HG02588 (cell line): ENCODE results near the gene WSCD2.

ENCODE experiments used
- ATAC-seq: cut with Tn5 transposase; IDR thresholded peaks from one replicate; pipeline ENCODE4 v1.9.1; 2021; ENCODE audit warnings: mild to moderate bottlenecking, moderate library complexity; ENCODE audit not compliant: unreplicated experiment

Gene WSCD2

DNA sequence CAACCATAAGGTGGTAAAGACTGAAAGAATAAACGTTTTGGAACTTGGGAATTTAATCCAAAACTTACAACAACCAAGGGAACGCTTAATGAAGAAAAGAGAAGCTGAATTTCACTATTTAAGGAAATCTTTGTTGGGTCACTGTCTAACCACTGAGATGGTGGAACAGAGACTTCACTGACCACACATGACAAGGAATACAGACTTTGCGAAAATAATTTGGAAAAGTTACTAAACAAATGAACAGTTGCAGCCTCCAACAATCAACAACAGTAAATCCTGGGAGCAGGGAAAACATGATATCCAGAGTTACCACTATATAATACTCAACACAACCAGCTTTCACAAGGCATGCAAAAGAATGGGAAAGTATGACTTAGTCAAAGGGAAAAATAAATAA, 131.0 kb downstream of the WSCD2 start:
- no peak for ATAC-seq

DNA sequence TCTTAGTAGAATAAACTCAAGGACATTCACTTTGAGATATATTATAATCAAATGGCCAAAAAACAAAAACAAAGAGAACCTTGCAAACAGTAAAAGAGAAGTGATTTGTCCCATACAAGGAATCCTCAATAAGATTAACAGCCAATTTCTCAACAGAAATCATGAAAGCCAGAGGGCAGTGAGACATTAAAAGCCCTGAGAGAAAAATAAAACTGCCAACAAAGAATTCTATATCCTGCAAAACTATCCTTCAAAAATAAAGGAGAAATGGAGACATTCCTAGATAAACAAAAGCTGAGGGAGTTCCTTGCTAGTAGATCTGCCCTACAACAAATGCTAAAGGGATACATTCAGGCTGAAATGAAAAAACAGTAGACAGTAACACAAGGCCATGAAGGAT, 131.9 kb downstream of the WSCD2 start:
- no peak for ATAC-seq

DNA sequence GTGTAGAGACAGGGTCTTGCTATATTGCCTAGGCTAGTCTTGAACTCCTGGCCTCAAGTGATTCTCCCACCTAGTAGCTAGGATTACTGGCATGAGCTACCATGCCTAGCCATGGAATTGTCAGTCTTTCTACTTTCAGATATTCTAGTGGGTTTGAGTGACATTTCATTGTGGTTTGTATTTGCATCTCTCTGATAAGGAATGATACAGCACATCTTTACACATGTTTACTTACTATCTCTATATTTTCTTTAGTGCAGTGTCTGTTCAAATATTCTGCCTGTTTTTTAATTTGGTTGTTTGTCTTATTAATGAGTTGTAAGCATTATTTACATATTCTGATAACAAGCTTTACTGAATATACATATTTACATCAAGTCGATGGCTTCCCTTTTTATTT, 136.4 kb downstream of the WSCD2 start:
- no peak for ATAC-seq

DNA sequence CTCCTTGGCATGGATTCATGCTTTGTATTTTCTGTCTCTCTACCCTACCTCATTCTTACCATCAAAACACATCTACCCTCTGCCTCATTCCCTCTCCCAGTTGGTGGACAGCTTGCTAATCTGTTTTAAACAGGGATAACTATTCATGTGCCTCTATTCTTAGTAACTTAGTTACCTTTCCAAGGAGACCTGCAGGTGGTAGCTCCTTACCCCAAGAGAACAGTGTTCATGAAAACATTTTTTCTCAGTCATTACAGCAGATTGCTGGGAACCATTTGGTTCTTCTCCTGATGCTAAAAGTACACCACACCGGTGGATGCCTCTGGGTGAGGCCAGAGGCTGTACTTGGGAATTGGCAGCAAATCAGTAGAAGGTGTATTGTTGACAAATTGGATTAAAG, 137.0 kb downstream of the WSCD2 start:
- ATAC-seq, result no peak

DNA sequence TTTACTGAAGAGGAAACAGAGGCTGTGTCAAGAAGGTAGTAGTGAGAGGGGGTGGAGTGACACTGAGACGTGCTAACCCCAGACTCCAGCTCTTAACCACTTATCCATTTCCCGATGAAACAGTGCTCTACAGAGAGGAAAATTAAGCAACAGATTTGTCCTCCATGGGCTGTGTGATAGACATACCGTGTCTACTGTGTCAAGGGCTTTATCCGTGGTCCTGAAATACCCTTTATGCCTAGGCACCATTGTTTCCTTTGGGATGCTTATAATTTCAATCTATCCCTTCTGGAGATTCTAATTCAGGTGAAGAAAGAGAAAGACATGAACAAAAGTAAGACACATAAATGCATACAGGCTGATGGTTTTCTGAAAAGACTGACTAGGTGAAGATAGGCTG, 138.4 kb downstream of the WSCD2 start:
- ATAC-seq, result no peak

DNA sequence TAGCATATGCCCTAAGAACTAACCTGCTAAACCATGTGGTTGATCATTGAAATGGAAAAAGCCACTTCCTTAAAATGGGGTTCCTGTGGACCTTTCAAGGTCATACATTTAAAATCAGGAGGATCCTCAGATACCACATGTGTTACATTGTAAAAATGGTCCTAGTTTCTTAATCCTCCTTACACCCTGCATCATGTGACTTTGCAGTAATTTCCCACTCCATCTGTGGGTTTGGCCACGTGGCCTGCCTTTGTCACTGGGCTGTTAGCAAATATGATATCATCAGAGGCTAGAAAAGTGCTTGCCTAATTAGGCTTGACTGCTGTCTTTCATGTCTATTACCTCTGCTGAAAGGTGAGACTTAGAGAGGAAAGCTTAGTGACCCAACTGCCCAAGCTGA, 139.3 kb downstream of the WSCD2 start:
- ATAC-seq, result no peak

DNA sequence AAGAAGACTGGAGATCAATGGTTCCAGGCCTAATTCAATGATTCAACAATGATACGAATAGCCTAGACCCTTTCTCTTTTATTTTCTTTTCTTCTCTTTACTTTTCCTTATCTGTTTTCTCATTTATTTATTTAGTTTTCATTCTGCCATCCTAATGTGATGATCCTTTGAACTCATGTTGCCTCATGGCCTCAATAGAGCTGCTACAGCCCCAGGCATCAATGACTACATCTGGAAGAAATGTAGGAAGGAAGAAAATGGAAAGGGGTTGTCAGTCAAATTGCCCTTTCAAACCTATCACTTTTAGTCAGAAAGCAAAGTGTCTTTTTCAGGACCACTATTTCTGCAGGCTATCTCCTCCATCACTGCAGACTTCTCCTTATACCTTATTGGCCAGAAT, 140.1 kb downstream of the WSCD2 start:
- ATAC-seq, result no peak

DNA sequence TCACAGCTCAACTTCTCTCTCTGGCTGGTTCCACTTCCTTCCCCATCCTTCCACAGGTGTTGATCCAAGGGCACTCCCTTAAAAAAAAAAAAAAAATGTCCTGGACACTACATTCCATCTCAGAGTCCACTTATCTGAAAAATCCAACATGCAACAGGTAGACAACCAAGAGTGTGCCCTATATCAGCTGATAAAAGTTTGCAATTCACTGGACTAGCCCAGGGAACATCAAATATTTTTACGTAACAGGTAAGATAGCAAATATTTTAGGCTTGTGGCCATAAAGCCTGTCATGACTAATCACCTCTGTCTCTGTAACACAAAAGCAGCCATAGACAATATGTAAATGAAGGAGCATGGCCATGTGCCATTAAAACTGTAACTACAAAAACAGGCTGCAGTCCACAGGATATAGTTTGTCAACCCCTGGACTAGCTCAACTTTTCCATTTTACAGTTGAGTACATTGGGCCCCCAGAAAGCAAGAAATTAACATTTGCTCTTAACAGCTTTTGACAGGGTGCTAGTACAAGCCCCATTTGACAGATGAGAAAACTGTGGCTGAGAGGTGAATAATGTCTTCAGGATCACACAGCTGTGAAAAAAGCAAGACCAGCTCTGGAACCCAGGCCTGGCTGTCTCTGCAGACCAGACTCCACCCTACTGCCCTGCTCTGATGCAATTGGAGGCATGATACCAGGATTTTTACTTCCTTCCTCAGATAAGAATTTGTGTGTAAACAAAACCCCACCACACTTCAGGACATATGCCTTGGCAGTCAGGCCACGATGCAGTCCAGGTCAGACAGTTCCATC, 141.2 kb downstream of the WSCD2 start:
- ATAC-seq, result no peak

DNA sequence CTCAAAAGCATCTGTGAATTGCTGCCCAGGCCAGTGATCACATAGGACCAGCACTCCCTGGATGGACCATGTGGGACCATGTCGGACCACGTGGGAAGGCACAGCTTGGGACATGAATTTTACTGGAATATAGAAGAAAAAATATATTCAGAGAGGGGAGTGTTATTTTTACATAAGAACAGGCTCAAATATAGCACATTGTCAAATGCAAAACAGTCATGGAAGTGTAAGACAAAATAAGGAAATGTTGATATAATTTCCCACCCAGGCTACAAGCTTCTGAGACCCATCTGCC, 141.7 kb downstream of the WSCD2 start:
- ATAC-seq, result no peak

DNA sequence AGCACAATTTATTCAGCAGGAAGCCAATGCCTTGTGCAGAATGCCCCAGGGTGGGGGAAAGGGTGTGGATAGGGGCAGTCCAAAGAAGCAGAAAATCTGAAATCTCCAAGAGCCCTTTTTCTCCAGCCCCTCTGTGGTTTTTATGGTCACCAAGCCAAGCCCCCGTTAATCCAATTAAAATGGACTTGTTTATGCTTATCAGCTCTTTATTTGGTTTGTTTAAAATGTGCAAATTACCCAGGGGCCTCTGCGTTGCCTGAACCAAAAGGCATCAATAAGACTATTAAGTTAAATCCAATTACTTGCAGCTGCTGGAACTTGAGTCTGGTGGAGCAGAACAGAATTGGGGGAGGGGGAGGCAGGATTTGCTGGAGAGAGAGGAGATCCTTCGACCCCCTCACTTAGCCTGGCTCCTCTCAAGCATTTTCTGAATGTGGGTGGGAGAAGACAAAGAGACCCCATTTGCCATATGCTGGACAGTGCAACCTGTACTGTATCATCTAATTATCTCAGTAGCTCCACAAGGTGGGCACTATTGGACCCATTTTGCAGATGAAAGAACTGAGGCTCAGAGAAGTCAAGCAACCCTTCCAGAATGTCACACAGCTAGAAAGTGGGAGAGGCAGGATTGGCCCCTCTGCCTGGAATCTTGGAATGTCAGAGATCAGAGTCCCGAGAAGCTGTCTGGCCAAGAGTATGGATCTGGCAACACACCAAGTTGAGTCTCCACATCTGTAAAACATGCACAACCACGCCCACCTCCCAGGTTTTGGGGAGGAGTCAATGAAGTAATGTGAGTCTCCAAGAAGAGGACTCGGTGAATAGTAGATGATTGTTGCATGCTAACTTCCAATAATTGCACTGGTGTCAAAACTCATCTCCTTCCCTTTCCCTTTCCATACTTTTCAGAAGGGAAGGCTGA, 143.1 kb downstream of the WSCD2 start:
- ATAC-seq, result no peak

DNA sequence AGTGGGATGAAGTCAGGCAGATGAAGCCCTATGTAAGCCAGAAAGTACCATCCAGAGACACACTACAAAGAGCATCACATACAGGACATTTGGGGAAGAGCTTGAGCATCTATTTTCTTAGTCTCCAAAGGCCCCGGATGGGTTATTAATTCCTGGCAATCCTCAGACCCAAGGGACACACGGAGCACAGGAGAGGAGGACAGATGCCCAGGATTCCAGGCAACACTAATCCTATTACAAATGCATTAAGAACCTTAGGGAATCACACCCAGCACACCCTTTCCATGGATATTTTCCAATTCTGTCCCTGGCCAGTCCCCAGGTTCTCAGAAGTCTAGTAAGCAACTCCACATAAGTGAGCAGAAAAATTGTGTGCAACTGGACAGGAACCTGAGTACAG, 144.1 kb downstream of the WSCD2 start:
- ATAC-seq, result no peak

DNA sequence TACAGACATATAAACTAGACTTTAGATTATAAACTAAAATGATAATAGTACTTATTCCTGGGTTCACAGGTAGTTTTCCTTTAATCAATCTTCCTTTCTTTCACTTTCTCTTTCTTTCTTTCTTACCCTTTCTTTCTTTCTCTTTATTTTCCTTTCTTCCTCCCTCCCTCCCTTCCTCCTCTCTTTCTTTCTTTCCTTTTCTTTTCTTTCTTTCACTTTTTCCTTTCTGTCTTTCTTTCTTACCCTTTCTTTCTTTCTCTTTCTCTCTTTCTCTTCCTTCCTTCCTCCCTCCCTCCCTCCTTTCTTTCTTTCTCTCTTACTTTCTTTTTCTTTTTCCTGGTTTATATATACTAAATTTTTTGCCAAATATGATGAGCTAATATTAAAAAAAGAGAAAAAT, 148.5 kb downstream of the WSCD2 start:
- ATAC-seq, result no peak

DNA sequence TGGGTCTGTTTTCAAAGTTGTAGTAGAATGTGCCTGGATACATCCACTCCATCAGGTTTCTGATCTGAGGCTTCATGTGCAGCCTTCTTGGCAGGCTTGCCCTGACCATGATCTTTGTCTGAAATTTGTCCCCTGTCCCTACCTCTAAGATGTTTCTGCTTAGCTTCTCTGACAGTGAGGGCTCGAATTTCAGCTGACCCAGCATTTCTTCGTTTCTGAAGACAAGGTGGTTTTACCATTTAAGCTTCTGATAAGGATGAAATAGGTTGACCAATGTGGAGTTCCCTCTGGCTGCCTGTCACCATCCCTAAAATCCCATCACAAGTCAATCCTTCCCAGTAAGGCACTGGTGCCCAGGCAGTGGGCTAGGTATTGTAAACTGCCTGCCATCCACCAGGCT, 153.1 kb downstream of the WSCD2 start:
- no peak for ATAC-seq

DNA sequence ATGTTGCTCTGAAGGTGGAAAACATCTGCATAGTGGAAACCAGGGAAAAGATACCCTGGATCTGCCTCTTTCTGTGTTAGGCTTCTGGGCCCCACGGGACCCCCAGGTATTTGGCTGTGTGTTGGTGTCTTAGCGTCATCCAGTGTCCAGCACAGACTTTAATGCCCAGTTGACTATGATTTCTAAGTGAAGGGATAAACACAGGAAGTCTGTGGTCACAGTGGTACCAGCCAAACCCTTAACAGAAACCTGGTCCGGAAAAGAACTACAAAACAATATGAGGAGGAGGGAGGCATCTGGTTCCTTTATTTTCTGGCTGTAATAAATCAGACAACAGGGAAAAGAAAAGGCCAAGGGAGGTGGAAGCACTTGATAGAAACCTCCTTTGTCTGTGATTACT, 153.6 kb downstream of the WSCD2 start:
- no peak for ATAC-seq

DNA sequence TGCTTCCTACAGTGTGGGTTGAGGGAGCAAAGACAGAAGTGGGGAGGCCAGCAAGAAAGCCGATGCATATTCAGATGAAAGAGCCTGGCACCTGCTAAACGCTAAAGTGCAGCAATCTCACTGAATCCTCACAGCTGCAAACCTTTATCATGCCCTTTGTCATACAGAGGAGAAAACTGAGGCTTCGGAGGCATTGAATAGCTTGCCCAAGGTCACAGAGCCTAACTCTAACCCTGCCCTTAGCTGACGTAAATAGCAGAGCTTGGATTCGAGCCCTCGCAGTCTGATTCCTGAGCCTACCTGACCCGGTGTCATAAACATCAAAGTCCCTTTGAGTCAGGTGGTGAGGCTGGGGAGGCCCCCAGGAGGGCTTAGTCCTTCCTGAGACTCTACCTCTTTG, 155.1 kb downstream of the WSCD2 start:
- no peak for ATAC-seq

DNA sequence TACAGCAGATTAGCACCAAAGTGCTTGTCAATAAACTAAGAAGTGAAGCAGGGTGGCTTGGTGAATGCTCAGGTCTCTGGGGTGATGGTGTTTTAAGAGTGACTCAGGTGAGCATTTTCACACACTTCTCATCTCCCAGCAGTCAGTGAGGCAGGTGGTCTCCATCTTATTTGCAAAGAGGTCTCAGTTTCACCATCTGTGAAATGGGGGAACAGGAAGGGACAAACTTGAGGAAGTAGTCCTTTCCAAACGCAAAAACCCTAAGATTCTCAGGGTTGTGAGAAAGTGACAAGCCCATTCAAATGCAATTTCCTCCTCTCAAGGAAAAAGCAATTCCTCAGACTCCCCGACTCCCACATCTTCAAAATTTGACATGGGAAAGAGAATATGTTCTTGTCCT, 155.9 kb downstream of the WSCD2 start:
- ATAC-seq, result no peak

DNA sequence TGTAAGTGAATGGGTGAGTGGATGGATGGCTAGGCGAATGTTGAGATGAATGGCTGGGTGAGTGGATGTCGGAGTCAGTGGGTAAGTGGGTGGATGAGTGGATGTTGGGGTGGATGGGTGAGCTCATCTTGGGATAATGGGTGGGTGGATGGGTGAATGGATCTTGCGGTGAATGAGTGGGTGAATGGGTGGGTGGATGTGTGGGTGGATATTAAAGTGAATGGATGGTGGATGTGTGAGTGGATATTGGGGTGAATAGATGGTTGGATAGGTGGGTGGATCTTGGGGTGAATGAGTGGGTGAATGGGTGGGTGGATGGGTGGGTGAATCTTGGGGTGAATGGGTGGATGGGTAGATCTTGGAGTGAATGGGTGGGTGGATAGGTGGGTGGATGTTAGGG, 158.1 kb downstream of the WSCD2 start:
- no peak for ATAC-seq

DNA sequence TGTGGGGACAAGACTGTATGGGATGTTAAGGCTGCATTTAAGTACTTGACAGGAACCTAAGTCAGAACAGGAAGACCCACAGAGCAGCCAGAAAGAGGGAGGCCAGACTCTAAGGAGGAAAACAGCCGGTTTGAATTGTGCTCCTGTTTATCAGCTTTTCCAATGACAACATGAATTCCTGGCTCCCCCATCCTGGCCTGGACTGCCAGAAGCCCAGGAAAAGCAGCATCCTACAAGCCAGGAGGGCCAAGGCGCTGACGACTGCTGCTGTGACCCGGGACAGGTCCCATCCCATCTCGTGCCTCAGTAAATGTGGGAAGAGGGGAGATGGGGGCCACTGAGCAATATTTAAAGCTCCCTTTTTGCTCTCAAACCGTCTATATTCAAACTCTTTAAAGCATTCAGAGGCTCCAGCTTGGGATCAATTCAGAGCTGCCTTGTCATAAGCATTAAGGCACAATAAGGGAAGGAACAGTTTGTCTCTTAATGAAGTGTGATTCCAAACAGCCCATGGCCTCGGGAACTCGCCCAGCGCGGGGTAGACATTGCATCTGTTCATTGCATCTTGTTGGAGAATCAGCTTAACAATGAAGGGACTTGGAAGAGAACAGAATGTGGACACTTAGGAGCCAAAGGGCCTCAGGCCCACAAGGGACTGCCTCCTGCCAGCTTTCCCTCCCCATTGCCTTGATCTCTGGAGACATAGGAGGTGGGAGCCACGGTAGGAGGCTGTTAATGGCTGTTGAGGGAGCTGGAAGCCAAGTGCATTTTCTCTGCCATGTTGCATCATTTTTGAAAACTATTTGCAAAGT, 160.5 kb downstream of the WSCD2 start:
- no peak for ATAC-seq

DNA sequence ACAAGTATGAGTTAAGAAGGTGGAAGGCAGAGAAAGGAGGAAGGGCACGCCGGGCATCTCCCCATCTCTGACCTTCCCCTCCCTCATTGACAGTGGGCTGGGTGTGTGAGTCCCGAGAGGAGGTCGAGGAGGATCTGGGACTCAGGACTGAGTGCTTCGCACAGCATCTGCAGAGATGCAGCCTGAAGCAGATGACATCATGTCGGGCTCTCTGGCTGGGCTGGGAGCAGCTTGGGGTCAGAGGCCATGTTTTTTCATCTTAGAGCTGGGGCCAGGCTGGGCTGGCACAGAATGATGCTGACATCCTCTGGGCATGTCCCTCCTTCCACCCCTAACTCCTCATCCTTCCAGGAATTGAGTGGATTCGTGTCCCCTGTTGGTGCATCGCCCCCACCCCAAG, 166.6 kb downstream of the WSCD2 start:
- ATAC-seq, result no peak

DNA sequence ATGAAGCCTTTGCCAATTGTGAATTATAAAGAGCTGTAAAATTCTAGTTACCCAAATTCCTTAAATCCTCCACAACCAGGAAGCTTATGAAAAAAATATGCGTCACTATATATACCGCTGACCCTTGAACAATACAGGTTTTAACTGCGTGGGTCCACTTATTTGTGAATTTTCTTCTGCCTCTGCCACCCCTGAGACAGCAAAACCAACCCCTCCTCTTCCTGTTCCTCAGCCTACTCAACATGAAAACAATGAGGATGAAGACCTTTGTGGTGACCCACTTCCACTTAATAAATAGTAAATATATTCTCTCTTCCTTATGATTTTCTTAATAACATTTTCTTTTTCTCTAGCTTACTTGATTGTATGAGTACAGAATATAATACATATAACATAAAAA, 167.9 kb downstream of the WSCD2 start:
- ATAC-seq, result no peak

DNA sequence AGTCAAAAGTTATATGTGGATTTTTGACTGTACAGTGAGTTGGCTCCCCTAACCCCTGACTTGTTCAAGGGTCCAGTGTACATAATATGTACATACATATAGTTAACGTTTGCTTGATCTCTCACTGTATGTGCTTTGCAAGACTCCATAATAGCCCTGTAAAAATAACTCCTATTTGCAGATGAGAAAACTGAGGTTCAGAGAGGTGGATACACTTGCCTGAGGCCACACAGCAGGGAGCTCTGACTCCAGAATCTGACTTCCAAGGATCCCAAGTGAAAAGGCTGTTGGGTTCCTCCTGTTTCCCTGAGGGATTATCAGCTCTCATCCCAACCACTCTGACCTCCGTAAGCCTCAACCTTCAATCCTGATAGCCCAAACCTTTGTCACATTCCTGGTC, 168.3 kb downstream of the WSCD2 start:
- ATAC-seq, result no peak
